Measurements from ENCODE around the gene APOBEC3H. TPM values are rescaled to one million over a fixed set of nuclear protein-coding genes. Genes with fewer than 3 reads are reported as not detected.

APOBEC3H gene
- total RNA-seq, 1 experiment from 2014 or later = not detected

DNA sequence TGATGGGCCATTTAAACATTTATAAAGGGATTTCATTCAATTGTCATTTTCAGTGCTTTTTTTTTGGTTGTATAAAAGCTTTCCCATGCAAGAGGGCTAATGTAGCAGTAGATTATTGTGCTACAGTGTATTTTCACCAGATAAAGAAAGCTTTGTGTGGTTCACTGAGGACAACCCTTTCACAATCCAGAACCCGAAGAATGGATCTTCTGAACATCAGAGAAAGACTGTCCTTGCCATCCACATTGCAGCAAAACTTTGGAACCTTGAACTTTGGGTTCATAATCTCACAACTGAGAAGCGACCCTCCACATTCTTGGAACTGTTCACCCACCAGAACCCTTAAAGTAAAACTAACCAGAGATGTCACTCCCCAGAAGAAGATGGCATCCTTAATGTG is 9.3 kb downstream of the APOBEC3H start:
- DNase-seq (ENCODE audit: extremely low read depth, low read depth) = no peak

DNA sequence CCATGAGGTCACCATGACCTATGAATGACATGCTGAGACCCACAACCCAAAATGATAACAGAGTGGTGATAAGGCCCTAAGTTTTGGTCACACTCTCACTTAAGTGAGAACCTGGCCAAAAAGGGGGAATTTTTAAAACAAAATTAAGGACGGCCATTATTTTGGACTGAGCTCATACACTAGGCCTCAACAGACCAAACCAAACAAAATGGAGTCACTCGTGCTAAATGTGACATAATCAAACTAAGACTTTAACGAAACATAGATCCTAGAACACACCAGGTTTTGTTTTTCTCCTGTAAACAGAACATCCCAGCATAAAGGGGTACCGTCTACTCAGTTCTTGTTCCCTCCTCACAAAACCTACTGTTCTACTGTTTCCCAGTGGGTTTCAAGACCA is 11.4 kb downstream of the APOBEC3H start:
- DNase-seq (ENCODE audit: extremely low read depth, low read depth) = no peak

DNA sequence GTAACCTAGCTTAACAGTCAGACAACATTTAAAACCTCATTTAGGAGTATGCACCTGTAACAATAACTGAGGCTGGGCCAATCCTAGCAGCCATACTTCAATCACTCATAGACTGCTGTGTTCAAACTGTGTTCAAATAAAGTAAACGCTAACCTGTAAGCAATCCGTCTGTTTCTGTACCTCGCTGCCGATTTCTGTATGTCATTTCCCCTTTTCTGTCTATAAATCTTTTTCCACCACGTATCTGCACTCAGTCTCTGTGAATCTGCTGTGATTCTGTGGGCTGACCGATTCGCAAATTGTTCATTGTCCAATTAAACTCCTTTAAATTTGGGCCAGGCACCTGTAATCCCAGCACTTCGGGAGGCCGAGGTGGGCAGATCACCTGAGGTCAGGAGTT is 12.3 kb downstream of the APOBEC3H start:
- no peak for DNase-seq (ENCODE audit: extremely low read depth, low read depth)

DNA sequence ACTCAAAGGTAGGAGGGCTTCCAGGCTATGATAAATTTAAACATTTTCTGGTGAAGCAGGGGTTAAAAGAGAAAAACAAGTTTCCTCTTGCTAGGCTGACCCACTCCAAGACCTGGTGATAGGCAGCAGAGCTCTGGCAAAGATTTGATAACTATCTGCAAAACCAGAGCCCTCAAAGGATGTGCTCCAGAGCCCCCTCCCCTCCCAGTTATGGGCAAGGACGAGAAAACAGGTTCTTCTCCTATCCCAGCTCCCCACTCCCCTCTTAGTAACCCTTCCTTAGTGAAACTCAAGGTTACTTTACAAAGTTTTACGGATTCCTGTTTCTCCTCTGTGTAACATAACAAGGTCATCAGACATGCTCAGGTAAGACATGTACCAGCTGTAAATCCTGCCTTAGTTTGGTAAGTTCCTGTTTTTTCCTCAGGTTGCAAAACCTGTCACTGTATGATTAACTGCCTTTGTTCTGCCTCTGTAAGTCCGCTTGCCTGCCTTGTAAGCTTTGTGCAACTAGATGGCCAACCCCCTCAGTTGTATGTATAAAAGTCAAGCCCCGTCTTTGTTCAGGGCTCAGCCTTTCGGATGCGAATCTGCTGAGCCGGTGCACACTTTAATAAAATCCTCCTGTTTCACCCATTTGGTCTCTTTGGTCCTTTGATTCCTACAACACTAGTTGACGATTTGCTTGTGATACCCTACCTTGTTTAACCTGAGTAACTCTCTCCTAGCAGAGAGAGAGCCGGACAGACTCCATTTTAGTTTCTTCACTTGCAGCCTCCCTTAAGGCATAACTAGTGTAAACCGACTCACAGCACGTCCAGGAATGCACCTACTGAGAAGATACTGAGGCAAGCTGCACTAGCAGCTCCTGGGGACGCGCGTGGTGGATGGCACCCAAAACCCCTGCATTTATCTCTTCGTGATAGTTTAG is 13.9 kb downstream of the APOBEC3H start:
- no peak for DNase-seq (ENCODE audit: extremely low read depth, low read depth)

DNA sequence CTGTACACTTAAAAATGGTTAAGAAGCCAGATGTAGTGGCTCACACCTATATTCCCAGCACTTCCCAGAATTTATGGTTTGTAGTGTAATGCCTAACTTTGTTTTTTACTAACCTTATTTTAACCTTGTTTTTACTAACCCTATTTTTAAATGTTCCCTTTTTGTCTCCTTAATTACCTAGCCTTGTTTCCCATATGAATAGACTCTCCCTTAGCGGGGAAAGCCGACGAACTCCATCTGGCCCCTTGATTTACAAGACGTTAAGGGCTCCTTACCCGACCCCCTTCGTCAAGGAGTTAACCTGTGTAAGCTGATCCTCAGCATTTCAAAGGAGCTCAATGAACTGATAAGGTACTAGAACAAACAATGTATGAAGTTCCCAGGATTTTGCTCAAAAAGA is 17.1 kb downstream of the APOBEC3H start:
- DNase-seq (ENCODE audit: extremely low read depth, low read depth) = no peak

DNA sequence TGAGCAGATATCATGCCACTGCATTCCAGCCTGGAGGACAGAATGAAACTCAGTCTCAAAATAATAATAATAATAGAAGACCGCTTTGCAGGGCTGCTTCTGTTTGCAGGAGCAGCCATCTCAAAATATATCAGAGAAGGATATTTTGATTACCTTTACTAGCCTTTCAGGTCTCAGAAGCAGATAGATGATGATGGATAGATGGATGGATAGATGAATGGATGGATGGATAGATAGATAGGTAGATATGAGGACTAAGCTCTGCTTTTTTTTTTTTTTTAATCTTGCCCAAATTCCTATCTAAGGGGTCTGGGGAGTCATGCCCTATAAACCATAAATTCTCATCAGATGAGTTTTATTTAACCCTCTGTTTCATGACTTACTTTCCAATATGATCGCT is 18.5 kb downstream of the APOBEC3H start:
- DNase-seq (ENCODE audit: extremely low read depth, low read depth) = no peak

DNA sequence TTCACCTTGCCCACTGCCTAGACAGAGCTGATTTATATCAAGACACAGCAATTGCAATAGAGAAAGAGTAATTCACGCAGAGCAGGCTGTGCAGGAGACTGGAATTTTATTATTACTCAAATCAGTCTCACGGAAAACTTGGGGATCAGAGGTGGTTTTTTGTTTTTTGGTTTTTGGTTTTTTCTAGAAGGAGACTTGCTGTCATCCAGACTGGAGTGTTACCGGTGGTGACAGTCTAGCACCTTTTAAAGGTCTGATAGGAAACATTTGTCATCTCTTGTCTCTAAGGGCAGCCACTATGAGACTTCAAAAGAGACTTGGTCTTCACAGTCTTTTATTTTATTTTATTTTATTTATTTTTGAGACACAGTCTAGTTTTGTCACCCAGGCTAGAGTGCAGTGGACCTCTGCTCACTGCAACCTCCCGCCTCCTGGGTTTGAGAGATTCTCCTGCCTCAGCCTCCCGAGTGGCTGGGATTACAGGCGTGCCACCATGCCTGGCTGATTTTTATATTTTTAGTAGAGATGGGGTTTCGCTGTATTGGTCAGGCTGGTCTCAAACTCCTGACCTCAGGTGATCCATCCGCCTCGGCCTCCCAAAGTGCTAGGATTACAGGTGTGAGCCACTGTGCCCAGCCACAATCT is 19.1 kb downstream of the APOBEC3H start:
- no peak for DNase-seq (ENCODE audit: extremely low read depth, low read depth)

DNA sequence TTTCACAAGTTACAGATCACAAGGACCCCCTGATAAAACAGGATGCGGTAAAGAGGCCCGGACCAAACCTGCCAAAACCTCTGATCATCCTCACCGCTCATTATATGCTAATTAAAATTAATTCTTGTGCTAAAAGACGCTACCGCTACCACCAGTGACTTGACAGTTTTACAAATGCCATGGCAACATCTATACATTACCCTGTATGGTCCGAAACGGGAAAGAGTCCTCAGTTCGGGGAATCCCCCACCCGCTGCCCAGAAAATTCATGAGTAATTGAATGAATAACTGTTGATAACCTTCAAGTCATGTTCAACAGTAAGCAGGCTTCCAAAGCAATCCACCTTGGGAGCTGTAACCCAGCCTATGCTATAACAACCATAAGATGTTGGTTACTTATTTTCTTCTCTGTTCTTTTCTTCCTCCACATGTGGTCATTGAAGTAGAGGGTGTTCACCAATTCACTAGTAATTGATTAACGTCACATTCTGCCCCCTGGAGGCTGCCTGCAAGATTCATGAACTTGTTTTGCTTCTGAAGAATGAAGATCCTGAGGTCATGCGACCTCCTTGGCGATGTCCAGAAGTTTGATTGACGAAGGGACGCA is 20.6 kb downstream of the APOBEC3H start:
- DNase-seq (ENCODE audit: extremely low read depth, low read depth) = peak; percentile 3

DNA sequence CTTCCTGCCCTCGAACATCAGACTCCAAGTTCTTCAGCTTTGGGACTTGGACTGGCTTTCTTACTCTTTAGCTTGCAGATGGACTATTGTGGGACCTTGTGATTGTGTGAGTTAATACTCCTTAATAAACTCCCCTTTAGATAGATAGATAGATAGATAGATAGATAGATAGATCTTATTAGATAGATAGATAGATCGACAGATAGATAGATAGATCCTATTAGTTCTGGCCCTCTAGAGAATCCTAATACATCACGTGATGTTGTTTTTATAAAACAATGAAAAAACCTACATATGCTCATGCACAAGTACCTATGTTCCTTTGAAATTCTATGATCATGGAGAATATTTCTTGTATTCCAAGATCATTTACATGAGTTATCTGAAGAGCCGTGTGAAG is 23.9 kb downstream of the APOBEC3H start:
- no peak for DNase-seq (ENCODE audit: extremely low read depth, low read depth)

DNA sequence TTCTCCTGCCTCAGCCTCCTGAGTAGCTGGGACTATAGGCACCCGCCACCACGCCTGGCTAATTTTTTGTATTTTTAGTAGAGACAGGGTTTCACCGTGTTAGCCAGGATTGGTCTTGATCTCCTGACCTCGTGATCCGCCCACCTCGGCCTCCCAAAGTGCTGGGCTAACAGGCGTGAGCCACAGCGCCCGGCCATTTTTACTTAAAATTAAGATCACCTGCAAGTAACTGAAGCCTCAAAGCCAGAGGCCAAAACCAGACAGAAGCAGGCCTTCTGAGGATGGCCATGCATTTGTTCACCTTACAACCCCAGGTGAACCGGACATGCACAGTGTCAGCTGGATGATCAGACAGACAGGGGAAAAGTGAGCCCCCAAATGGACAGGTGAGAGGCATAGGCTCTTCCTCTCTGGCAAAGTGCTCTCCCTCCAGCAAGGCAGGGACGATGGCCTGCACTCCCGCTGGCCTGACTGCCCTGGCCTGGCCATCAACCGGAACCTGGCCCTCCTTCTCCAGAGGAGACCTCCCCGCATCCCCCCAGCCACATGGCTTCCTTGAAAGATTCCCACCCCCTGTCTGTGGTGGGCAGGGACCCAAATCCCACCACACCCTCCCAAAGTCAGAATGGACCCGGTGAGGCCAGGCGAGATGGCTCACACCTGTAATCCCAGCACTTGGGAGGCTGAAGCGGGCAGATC is 25.9 kb downstream of the APOBEC3H start:
- no peak for DNase-seq (ENCODE audit: extremely low read depth, low read depth)

DNA sequence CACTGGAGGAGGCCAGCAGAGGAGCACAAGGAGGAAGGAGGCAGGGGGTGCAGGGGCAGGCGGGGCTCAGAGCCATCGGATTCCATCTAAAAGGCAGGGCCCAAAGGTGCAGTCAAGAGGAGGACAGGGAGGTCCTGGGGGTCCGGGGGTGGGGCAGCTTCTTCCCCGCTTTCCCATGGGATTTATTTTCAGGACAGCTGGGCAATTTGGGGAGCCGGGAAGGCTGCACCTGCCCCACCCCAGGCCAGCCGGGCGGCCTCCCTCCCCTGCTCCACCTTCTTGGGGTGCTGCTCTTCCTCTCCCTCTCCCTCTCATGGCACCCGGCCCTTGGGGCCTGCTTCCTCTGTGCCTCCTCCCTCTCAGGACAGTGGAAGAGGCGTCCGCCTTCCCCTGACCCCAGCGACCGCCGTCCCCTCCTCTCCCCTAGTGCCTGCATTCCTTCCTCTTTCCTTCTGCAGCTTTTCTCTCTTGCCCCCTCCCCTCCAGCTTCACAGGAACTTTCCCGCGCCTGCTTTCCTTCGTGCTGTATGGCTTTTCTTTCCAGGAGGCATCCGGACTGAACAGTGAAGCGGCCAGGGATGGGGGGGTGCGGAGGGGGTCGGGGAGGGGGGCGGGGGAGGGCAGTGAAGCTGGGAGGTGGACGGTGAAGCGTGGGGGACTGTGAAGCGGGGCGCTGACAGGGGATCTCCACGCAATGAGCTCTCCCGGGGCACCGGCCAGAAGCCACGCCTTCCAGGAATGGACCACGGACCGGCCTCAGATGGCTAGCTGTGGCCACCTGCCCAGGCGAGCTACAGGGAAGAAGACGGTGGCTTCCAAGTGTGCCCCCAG is 26.9 kb downstream of the APOBEC3H start:
- no peak for DNase-seq (ENCODE audit: extremely low read depth, low read depth)

DNA sequence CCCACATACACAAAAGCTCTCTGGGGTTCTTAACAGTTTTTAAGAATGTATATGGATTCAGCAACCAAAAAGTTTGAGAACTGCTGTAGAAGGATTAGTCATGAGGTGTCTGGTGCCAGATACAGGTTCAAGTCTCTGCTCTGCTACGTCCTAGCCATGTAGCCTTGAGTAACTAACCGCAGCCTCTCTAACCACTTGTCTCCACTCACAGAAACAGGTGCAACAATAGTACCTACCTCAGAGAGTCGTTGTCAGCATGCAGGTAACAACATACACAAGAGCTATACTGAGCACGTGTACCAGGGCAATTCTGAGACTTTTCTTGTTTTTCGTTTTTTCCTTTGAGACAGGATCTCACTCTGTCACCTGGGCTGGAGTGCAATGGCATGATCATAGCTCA is 28.6 kb downstream of the APOBEC3H start:
- DNase-seq (ENCODE audit: extremely low read depth, low read depth) = no peak

DNA sequence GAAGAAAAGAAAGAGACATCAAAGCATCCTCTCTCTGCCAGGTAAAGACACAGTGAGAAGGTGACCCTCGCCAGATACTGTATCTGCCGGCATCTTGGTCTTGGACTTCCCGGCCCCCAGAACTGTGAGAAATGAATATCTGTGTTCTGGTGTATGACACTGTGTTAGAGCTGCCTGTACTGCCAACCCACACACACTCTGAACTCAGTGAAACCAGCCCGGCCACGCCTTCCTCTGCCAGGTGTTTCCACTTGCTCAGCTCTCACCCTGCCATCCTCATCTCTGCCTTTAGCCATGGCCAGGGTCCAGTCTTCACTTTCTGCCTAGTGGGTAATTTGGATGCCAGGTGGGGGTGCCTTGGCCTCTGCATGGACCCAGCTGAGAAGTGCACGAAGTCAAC is 31.5 kb downstream of the APOBEC3H start:
- no peak for DNase-seq (ENCODE audit: extremely low read depth, low read depth)

DNA sequence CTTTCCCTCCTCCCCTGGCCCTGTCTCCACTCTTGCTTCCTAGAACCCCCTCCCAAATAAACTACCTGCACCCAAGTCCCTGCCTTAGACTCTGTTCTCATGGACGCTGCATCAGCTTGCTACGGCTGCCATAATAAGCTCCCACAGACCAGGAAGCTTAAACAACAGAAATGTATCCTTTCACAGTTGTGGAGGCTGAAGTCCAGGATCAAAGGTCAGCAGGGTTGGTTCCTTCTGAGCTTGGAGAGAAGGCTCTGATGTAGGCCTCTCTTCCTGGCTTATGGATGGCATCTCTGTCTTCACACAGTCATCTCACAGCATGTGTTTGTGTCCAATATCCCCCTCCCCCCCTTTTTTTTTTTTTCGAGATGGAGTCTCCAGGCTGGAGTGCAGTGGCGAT is 32.0 kb downstream of the APOBEC3H start:
- DNase-seq (ENCODE audit: extremely low read depth, low read depth) = no peak

DNA sequence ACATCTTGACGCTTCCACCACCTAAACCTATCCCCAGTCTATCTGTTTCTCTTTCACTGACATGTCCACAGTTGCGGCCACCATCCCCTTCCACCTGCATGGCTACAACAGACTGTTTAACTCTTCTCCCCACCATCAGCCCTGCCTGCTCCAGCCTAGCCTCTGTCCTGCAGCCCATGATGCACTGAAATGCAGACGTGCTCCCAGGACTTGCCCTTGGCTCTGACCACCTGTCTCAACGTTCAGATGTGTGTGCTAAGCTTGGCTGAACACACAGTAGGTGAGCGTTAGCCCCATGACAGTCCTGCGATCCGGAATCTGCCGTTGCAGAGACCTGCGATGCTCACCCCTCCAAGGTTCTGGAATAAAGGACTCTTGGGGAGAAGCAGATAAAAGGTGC is 32.7 kb downstream of the APOBEC3H start:
- DNase-seq (ENCODE audit: extremely low read depth, low read depth) = no peak

DNA sequence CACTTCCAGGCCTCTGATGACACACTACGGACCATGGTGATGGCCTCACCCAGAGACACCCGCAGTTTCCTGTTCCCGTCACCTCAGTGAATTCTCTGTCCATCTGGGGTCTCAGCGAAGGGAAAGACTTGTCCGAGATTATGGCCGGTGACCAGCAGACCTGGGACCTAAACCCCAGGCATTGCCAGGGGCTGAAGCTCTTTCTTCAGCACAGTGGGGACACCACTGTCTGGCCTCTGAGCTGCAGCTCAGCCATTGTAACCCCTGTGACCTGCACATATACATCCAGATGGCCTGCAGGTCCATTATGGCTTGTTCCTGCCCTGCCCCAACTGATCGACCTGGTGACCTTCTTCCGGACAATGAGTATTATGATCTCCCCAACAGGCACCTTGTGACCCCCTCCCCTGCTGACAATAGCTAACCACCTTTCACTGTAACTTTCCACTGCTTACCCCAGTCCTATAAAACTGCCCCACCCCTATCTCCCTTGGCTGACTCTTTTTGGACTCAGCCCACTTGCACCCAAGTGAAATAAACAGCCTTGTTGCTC is 33.2 kb downstream of the APOBEC3H start:
- no peak for DNase-seq (ENCODE audit: extremely low read depth, low read depth)

DNA sequence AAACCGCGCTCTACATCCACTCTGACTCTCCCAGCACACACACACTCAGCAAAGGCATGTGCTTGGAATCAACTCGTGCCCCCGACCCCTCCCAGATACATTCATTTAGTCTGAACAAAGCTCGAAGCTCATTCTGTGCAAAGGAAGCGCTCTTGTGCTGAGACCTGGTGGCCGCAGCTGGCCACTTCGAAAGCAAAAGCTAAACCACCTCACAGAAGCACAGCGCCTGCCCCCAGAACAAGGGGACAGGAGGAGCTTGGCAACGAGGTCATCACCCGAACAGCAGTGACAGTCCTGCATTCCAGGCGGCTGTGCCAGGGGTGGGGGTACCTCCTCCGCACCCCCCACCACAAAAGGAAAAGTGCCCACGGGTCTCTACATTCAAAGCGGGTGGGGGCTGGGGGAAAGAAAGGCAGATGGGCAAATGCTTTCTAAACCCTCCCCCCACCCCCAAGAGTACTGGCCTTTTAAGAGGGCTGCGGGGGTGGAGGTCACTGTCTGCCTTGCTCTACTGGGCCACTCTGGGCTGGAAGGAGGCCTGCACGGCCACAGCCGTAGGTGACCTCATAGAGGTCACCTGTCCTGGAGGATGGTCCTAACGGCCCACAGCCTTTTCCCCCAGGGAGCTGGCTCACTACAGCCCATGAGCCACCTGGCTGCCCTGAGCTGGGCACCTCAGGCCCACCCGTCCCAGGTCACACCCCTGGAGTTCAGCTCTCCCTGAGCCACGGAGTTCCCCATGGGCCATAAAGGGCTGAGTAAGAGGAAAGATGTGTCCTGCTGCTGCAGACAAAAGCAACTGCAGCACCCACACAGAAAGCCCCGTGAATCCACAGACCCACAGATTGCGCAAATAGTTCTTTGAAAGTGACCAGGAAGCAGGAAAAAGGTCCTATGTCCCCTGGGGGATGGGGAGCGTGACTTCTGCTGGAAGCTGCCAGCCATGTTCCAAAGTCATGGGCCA is 34.1 kb downstream of the APOBEC3H start:
- no peak for DNase-seq (ENCODE audit: extremely low read depth, low read depth)

DNA sequence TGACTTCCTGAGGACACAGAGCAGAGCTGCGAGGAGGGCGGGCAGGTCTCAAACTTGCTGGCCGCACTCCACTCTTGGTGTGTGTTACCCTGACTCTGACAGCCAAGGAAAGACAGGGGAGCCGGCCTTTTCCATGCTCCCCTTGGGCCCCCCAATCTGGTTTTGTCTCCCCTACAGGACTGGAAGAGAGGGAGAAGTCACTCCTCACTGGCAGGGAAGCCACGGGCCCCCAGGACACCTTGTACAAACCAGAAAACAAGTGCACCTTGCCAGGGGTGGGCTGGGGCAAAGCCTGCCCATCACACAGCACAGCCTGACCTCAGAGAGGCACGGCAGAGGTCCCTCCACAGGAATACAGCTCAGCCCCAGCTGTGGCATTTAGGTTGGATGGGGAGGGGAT is 35.2 kb downstream of the APOBEC3H start:
- DNase-seq (ENCODE audit: extremely low read depth, low read depth) = no peak
